ENCODE measurements around the gene MXD3.

The MXD3 gene

GRCh38 chr5:177313561-177314259 is 2.0 kb upstream of the MXD3 start:
- no peak for DNase-seq (ENCODE audit: low read depth)
- no peak for TF ChIP-seq POLR2A (IDR thresholded peaks at IDR 0.05; ENCODE audit: extremely low read depth, insufficient read length)
- TF ChIP-seq, protein P1, sequence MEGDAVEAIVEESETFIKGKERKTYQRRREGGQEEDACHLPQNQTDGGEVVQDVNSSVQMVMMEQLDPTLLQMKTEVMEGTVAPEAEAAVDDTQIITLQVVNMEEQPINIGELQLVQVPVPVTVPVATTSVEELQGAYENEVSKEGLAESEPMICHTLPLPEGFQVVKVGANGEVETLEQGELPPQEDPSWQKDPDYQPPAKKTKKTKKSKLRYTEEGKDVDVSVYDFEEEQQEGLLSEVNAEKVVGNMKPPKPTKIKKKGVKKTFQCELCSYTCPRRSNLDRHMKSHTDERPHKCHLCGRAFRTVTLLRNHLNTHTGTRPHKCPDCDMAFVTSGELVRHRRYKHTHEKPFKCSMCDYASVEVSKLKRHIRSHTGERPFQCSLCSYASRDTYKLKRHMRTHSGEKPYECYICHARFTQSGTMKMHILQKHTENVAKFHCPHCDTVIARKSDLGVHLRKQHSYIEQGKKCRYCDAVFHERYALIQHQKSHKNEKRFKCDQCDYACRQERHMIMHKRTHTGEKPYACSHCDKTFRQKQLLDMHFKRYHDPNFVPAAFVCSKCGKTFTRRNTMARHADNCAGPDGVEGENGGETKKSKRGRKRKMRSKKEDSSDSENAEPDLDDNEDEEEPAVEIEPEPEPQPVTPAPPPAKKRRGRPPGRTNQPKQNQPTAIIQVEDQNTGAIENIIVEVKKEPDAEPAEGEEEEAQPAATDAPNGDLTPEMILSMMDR (IDR thresholded peaks at IDR 0.05; ENCODE audit: low read depth, low read length) = no peak
- no peak for TF ChIP-seq MYC (IDR thresholded peaks at IDR 0.05; ENCODE audit: low read depth, low read length)
- TF ChIP-seq, protein P2, sequence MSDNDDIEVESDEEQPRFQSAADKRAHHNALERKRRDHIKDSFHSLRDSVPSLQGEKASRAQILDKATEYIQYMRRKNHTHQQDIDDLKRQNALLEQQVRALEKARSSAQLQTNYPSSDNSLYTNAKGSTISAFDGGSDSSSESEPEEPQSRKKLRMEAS (IDR thresholded peaks at IDR 0.05; ENCODE audit: low read depth, low read length) = no peak
- H3K4me3 ChIP-seq (ENCODE audit: low read depth, low read length) = no peak overlapping the region

DNA sequence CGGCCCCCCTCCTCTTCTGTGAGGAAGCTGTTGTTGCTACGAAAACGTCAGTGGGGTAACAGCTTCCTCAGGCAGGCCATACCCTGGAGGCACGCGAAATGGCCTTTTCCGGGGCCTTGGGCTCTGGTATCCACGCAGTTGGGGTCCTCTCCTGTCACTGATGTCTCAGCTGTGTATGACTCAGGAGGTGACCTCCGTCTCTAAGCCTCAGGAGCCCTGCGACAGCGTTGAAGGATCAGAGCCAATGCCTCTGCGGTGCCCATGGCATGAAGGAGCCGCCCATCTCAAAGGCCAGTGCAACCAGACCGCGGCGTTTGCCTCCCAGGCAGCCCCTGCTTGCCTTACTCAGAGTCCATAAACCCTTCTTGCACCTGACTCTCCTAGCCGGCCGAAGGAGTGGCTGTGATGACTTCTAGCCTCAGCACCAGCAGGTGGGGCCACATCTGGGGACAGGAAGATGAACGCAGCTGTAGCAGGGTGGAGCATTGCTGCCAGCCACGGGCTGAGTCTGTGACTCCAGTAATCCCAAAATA is 1.0 kb upstream of the MXD3 start:
- DNase-seq (ENCODE audit: low read depth) = no peak
- TF ChIP-seq, protein P2 (IDR thresholded peaks at IDR 0.05; ENCODE audit: low read depth, low read length) = peak; percentile 35
- TF ChIP-seq MYC (IDR thresholded peaks at IDR 0.05; ENCODE audit: low read depth, low read length) (peak; percentile 50; the same call in 1 of the 2 replicates), POLR2A (IDR thresholded peaks at IDR 0.05; ENCODE audit: extremely low read depth, insufficient read length) (no peak)
- peak overlapping the region; percentile 69 for H3K4me3 ChIP-seq (ENCODE audit: low read depth, low read length)

DNA sequence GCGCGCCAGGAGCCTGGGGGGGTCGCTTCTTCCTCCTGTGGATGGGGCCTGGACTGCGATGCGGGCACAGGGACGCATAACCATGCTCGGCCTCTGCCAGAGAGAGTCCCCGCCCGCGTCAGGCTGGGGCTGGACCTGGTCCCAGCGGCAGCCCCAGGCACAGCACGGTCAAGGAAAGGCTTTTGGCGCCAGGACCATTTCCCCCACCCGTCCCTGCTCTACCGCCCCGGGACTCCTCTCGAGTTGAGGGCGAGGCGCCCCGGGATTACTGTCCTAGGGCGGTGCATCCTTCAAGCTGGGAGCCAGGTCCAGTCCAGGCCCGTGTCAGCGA is 341 bp downstream of the MXD3 start:
- peak overlapping the region; percentile 74 for H3K4me3 ChIP-seq (ENCODE audit: low read depth, low read length)
- TF ChIP-seq MYC (IDR thresholded peaks at IDR 0.05; ENCODE audit: low read depth, low read length) = no peak
- TF ChIP-seq, protein P2 (IDR thresholded peaks at IDR 0.05; ENCODE audit: low read depth, low read length) = 0 out of 2 replicates have a peak, but pooled peaks have one; percentile 5
- no peak for TF ChIP-seq POLR2A (IDR thresholded peaks at IDR 0.05; ENCODE audit: extremely low read depth, insufficient read length)
- peak; percentile 50 for DNase-seq (ENCODE audit: low read depth)

- TF ChIP-seq MYC (IDR thresholded peaks at IDR 0.05; ENCODE audit: low read depth, low read length) (peak; percentile 25; the same call in 1 of the 2 replicates), POLR2A (IDR thresholded peaks at IDR 0.05; ENCODE audit: extremely low read depth, insufficient read length) (no peak)
- TF ChIP-seq, protein P2 (IDR thresholded peaks at IDR 0.05; ENCODE audit: low read depth, low read length) = peak; percentile 48
- DNase-seq (ENCODE audit: low read depth) = peak; percentile 81
- peak overlapping the region; percentile 74 for H3K4me3 ChIP-seq (ENCODE audit: low read depth, low read length)
These were observed 824 bp downstream of the MXD3 start for GRCh38 chr5:177310757-177311391.

DNA sequence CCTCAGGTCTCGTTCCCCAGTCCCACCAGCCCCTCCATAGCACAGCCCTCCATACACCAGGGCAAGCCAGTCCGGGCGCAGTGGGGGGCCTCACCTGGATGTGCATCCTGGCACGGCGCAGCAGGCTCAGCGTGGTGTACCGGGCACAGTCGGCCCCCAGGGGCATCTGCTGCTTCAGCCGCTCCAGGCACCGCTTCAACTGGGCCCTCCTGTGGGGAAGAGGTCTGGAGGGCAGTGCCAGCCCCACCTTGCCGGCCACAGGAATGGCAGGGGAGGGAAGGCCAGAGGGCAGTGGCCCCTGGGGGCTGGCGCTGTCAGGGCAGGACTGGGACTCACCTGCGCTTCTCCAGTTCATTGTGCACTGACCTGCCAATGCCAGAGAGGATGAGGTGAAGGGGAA is 1.4 kb downstream of the MXD3 start:
- H3K4me3 ChIP-seq (ENCODE audit: low read depth, low read length) = peak overlapping the region; percentile 74
- TF ChIP-seq, protein P2 (IDR thresholded peaks at IDR 0.05; ENCODE audit: low read depth, low read length) = no peak
- TF ChIP-seq POLR2A (IDR thresholded peaks at IDR 0.05; ENCODE audit: extremely low read depth, insufficient read length) (no peak), MYC (IDR thresholded peaks at IDR 0.05; ENCODE audit: low read depth, low read length) (no peak)
- TF ChIP-seq, protein P1 (IDR thresholded peaks at IDR 0.05; ENCODE audit: low read depth, low read length) = no peak
- DNase-seq (ENCODE audit: low read depth) = no peak

GRCh38 chr5:177309351-177310191 is 2.1 kb downstream of the MXD3 start:
- TF ChIP-seq, protein P1 (IDR thresholded peaks at IDR 0.05; ENCODE audit: low read depth, low read length) = peak; percentile 84
- TF ChIP-seq, protein P2 (IDR thresholded peaks at IDR 0.05; ENCODE audit: low read depth, low read length) = no peak
- H3K4me3 ChIP-seq (ENCODE audit: low read depth, low read length) = no peak overlapping the region
- DNase-seq (ENCODE audit: low read depth) = peak; percentile 81
